Ishikawa (cell line): ENCODE data around the gene SLC46A3.

Experiments
- CEBPB ChIP-seq: IDR thresholded peaks from 2 replicates; pipeline ENCODE4 v1.6.1; 2012
- CREB1 ChIP-seq: IDR thresholded peaks from 2 replicates; pipeline ENCODE4 v1.6.1; 2012; ENCODE audit warnings: low read depth
- EGR1 ChIP-seq: IDR thresholded peaks from 2 replicates; pipeline ENCODE4 v1.6.1; 2012
- EP300 ChIP-seq: IDR thresholded peaks from 2 replicates; pipeline ENCODE4 v1.6.1; 2012; ENCODE audit warnings: borderline replicate concordance
- FOXM1 ChIP-seq: IDR thresholded peaks from 2 replicates; pipeline ENCODE4 v1.6.1; 2012; ENCODE audit warnings: low read depth, borderline replicate concordance
- NFIC ChIP-seq: IDR thresholded peaks from 2 replicates; pipeline ENCODE4 v1.6.1; 2012
- RAD21 ChIP-seq: IDR thresholded peaks from 2 replicates; pipeline ENCODE4 v1.6.1; 2012; ENCODE audit warnings: low read depth
- TAF1 ChIP-seq: IDR thresholded peaks from 2 replicates; pipeline ENCODE4 v1.6.1; 2012; ENCODE audit warnings: low read depth, mild to moderate bottlenecking
- TCF12 ChIP-seq: IDR thresholded peaks from 2 replicates; pipeline ENCODE4 v1.6.1; 2012; ENCODE audit warnings: low read depth
- TEAD4 ChIP-seq: IDR thresholded peaks from 2 replicates; pipeline ENCODE4 v1.6.1; 2012
- YY1 ChIP-seq: IDR thresholded peaks from 2 replicates; pipeline ENCODE4 v1.6.1; 2012; ENCODE audit warnings: low read depth
- ZBTB7A ChIP-seq: IDR thresholded peaks from 2 replicates; pipeline ENCODE4 v1.6.1; 2012; ENCODE audit warnings: low read depth
- TF ChIP-seq, protein P1 (sequence below): IDR thresholded peaks from 2 replicates; pipeline ENCODE4 v1.6.1; 2012
- TF ChIP-seq, protein P2 (sequence below): IDR thresholded peaks from 2 replicates; pipeline ENCODE4 v1.6.1; 2012; ENCODE audit warnings: low read depth, mild to moderate bottlenecking
- TF ChIP-seq, protein P3 (sequence below): IDR thresholded peaks from 2 replicates; pipeline ENCODE4 v1.6.1; 2012

Gene SLC46A3

DNA sequence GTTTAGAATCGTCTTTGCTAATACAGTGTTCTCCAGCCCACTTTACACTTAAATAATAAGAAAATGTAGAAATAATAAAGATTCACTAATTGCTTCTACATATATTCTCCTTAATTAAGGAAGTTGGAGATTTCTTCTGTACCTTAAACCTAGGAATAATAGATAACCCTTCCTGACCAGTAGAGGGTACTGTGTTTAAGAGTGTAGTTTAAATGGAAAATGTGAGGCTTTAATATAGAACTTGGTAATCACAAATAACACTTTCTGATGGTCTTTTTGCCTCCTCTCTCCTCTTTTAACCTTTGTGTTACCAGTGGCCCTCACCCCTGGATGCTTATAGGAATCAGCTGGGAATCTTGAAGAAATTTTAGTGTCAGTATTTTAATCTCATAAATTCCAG, 39.1 kb downstream of the SLC46A3 start:
- TF ChIP-seq TAF1 (no peak), RAD21 (peak; percentile 33; the same call in 1 of the 2 replicates)

DNA sequence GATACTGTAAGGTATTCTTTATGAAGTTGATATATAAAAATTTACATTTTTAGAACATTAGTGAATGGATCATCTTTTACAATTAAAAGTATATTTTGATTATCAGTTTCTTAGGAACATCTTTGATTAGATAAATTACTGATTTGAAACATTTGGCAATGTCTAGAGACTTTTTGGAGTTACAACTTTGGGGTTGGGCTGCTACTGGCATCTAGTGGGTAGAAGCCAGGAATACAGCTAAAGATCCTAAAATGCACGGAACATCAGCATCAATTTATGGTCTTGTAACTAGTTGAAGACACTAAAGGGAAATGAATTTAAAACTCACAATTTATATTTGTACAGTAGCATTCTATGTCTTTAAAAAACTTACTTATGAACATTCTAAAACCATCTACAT, 40.0 kb downstream of the SLC46A3 start:
- TF ChIP-seq YY1 = no peak
- TF ChIP-seq, protein P1, sequence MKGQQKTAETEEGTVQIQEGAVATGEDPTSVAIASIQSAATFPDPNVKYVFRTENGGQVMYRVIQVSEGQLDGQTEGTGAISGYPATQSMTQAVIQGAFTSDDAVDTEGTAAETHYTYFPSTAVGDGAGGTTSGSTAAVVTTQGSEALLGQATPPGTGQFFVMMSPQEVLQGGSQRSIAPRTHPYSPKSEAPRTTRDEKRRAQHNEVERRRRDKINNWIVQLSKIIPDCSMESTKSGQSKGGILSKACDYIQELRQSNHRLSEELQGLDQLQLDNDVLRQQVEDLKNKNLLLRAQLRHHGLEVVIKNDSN = no peak
- TF ChIP-seq TCF12 = no peak
- TF ChIP-seq CREB1 = no peak
- TF ChIP-seq EGR1 = no peak
- TF ChIP-seq, protein P2, sequence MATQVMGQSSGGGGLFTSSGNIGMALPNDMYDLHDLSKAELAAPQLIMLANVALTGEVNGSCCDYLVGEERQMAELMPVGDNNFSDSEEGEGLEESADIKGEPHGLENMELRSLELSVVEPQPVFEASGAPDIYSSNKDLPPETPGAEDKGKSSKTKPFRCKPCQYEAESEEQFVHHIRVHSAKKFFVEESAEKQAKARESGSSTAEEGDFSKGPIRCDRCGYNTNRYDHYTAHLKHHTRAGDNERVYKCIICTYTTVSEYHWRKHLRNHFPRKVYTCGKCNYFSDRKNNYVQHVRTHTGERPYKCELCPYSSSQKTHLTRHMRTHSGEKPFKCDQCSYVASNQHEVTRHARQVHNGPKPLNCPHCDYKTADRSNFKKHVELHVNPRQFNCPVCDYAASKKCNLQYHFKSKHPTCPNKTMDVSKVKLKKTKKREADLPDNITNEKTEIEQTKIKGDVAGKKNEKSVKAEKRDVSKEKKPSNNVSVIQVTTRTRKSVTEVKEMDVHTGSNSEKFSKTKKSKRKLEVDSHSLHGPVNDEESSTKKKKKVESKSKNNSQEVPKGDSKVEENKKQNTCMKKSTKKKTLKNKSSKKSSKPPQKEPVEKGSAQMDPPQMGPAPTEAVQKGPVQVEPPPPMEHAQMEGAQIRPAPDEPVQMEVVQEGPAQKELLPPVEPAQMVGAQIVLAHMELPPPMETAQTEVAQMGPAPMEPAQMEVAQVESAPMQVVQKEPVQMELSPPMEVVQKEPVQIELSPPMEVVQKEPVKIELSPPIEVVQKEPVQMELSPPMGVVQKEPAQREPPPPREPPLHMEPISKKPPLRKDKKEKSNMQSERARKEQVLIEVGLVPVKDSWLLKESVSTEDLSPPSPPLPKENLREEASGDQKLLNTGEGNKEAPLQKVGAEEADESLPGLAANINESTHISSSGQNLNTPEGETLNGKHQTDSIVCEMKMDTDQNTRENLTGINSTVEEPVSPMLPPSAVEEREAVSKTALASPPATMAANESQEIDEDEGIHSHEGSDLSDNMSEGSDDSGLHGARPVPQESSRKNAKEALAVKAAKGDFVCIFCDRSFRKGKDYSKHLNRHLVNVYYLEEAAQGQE = no peak
- TF ChIP-seq RAD21 = no peak
- no peak for TF ChIP-seq EP300
- no peak for TF ChIP-seq CEBPB

DNA sequence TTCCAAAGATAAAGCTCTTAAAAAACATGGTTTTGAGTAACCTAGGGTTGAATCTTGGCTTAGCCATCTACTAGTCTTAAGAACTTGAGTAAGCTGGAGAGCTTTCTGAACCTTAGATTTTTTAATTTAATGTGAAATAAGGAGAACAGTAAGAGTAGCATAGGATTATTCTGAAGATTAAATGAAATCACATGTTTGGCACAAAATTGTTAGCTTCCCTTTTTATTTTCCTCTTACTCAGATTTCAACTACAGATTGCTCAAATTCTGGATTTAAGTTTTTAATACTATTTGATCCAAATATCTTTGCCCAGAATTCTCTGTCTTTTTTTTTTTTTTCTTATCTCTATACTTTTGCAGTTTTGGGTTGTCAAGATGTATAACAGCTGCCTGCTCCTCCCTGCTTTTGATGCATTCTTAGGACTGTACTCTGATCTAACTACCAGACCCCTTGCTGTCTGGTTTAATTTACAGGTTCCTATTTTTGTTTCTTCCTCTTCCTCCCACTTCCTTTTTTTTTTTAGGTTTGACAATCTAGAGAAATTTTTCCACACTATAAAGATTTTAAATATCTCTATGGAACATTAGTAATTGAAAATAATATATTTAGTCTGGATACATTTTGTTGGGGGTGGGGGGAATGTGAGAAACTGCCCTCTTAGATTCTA, 47.5 kb downstream of the SLC46A3 start:
- TF ChIP-seq CREB1 (no peak), TAF1 (no peak), CEBPB (no peak), EP300 (no peak), FOXM1 (no peak), ZBTB7A (no peak), RAD21 (no peak), EGR1 (no peak), TCF12 (no peak), YY1 (no peak)
- TF ChIP-seq, protein P2 = no peak
- TF ChIP-seq, protein P1 = no peak
- TF ChIP-seq, protein P3, sequence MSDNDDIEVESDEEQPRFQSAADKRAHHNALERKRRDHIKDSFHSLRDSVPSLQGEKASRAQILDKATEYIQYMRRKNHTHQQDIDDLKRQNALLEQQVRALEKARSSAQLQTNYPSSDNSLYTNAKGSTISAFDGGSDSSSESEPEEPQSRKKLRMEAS = no peak

DNA sequence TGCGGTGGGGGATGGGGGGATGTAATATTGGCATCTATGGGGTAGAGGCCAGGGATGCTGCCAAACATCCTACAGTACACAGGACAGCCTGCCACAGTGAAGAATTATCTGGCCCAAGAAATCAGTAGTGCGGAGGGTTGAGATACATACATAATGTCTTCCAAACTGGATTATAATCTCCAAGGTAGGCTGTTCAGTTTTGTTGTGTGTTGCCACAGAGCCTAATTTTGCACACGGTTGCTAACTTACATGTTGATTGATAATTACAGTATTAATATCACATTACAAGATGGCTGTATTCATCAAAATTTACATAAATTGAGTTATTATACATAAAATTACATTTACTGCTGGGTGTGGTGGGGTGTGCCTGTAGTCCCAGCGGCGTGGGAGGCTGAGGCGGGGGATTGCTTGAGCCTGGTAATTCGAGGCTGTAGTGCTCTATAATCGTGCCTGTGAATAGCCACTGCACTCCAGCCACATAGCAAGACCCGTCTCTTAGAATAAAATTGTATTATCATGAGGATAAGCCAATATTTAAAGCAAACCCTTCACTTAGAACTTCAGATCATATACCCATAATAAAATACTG, 51.8 kb downstream of the SLC46A3 start:
- TF ChIP-seq TAF1 (no peak), NFIC (no peak), EP300 (no peak), CREB1 (no peak), TCF12 (no peak), CEBPB (no peak), EGR1 (no peak), ZBTB7A (no peak), TEAD4 (no peak), YY1 (no peak), RAD21 (no peak), FOXM1 (no peak)
- TF ChIP-seq, protein P3 = no peak
- TF ChIP-seq, protein P1 = no peak
- TF ChIP-seq, protein P2 = no peak
